ENCODE measurements around the gene EPB41L4A.

DNA sequence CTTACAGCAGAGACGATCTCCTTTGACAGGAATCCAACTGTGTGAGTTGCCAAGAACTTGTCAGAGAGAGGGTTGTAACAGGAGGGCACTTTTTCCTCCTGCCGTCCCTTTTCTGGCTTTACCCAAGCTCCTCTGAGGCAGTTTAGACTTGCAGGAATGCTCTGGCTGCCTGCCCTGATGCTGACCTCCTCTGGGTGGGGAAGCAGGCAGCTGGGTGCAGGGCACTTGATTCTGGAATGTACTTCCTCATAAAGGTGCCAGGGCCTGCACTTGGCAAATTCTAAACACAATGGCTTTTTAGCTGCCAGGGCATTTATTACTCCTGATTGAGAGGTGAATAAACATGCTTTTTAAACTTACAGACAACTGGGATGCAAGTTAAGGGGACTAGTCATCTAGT lies 190.4 kb downstream of the EPB41L4A start:
- TF ChIP-seq, protein P1, sequence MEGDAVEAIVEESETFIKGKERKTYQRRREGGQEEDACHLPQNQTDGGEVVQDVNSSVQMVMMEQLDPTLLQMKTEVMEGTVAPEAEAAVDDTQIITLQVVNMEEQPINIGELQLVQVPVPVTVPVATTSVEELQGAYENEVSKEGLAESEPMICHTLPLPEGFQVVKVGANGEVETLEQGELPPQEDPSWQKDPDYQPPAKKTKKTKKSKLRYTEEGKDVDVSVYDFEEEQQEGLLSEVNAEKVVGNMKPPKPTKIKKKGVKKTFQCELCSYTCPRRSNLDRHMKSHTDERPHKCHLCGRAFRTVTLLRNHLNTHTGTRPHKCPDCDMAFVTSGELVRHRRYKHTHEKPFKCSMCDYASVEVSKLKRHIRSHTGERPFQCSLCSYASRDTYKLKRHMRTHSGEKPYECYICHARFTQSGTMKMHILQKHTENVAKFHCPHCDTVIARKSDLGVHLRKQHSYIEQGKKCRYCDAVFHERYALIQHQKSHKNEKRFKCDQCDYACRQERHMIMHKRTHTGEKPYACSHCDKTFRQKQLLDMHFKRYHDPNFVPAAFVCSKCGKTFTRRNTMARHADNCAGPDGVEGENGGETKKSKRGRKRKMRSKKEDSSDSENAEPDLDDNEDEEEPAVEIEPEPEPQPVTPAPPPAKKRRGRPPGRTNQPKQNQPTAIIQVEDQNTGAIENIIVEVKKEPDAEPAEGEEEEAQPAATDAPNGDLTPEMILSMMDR (IDR thresholded peaks at IDR 0.05), result no peak
- peak in 1 of 2 donors; percentile 20 for TF ChIP-seq POLR2AphosphoS5 (IDR thresholded peaks at IDR 0.05; ENCODE audit: insufficient read depth in 1 of 2, low read depth in 1 of 2)
